Ishikawa (cell line): ENCODE results near the gene RTEL1.

Source experiments
- CEBPB ChIP-seq: IDR thresholded peaks from 2 replicates; pipeline ENCODE4 v1.6.1; 2012
- EGR1 ChIP-seq: IDR thresholded peaks from 2 replicates; pipeline ENCODE4 v1.6.1; 2012
- EP300 ChIP-seq: IDR thresholded peaks from 2 replicates; pipeline ENCODE4 v1.6.1; 2012; ENCODE audit warnings: borderline replicate concordance
- FOXM1 ChIP-seq: IDR thresholded peaks from 2 replicates; pipeline ENCODE4 v1.6.1; 2012; ENCODE audit warnings: low read depth, borderline replicate concordance
- MAX ChIP-seq: IDR thresholded peaks from 2 replicates; pipeline ENCODE4 v1.6.1; 2012
- NFIC ChIP-seq: IDR thresholded peaks from 2 replicates; pipeline ENCODE4 v1.6.1; 2012
- RAD21 ChIP-seq: IDR thresholded peaks from 2 replicates; pipeline ENCODE4 v1.6.1; 2012; ENCODE audit warnings: low read depth
- TAF1 ChIP-seq: IDR thresholded peaks from 2 replicates; pipeline ENCODE4 v1.6.1; 2012; ENCODE audit warnings: low read depth, mild to moderate bottlenecking
- TF ChIP-seq, protein P1 (sequence below): IDR thresholded peaks from 2 replicates; pipeline ENCODE4 v1.6.1; 2012; ENCODE audit warnings: low read depth, mild to moderate bottlenecking

GRCh38 chr20:63627751-63628245, 30.3 kb upstream of the RTEL1 start:
- no peak for TF ChIP-seq FOXM1
- TF ChIP-seq, protein P1, sequence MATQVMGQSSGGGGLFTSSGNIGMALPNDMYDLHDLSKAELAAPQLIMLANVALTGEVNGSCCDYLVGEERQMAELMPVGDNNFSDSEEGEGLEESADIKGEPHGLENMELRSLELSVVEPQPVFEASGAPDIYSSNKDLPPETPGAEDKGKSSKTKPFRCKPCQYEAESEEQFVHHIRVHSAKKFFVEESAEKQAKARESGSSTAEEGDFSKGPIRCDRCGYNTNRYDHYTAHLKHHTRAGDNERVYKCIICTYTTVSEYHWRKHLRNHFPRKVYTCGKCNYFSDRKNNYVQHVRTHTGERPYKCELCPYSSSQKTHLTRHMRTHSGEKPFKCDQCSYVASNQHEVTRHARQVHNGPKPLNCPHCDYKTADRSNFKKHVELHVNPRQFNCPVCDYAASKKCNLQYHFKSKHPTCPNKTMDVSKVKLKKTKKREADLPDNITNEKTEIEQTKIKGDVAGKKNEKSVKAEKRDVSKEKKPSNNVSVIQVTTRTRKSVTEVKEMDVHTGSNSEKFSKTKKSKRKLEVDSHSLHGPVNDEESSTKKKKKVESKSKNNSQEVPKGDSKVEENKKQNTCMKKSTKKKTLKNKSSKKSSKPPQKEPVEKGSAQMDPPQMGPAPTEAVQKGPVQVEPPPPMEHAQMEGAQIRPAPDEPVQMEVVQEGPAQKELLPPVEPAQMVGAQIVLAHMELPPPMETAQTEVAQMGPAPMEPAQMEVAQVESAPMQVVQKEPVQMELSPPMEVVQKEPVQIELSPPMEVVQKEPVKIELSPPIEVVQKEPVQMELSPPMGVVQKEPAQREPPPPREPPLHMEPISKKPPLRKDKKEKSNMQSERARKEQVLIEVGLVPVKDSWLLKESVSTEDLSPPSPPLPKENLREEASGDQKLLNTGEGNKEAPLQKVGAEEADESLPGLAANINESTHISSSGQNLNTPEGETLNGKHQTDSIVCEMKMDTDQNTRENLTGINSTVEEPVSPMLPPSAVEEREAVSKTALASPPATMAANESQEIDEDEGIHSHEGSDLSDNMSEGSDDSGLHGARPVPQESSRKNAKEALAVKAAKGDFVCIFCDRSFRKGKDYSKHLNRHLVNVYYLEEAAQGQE, result no peak
- no peak for TF ChIP-seq MAX
- no peak for TF ChIP-seq EP300
- TF ChIP-seq CEBPB, result no peak
- no peak for TF ChIP-seq EGR1
- no peak for TF ChIP-seq RAD21
- TF ChIP-seq NFIC, result no peak
- no peak for TF ChIP-seq TAF1
